GM10248 (cell line): ENCODE results near the gene ADA.

ENCODE experiments used
- CTCF ChIA-PET: fragments of 300-600 bp; sonication (Branson Sonifier 250); formaldehyde crosslinking; extraction: SDS; loops from one replicate; lab custom pipeline; 2021; ENCODE audit warnings: antibody characterized with exemption; lab: Yijun Ruan, JAX
- POLR2A ChIA-PET: fragments of 350-650 bp; sonication (Branson Sonifier 250); formaldehyde crosslinking; extraction: SDS; loops from one replicate; lab custom pipeline; 2020; ENCODE audit warnings: antibody characterized with exemption; lab: Yijun Ruan, JAX
- DNase-seq: peaks from one replicate; pipeline ENCODE4 v3.0.0; 2012; ENCODE audit errors: extremely low spot score
- CTCF ChIP-seq: IDR thresholded peaks from 2 replicates; pipeline ENCODE4 v1.5.1; 2012; ENCODE audit warnings: mild to moderate bottlenecking, low read depth; ENCODE audit errors: extremely low read depth, missing control alignments, control extremely low read depth

ADA gene

GRCh38 chr20:44616604-44616964, 34.9 kb downstream of the ADA start:
- POLR2A ChIA-PET, result no interaction called here
- CTCF ChIA-PET, result interaction anchor here (1.1 to 2.0 kb wide), 3 partner anchors 13 to 67 kb away, joined by 3 to 7 read pairs (median 7); no protein-coding TSS in a partner anchor

GRCh38 chr20:44615876-44616603, 35.5 kb downstream of the ADA start:
- CTCF ChIA-PET, result interaction anchor here (1.1 to 2.0 kb wide), 3 partner anchors 13 to 67 kb away, joined by 3 to 7 read pairs (median 7); no protein-coding TSS in a partner anchor
- no peak for TF ChIP-seq CTCF
- POLR2A ChIA-PET, result no interaction called here
- no peak for DNase-seq

More at GRCh38 chr20:44616604-44616964, 34.9 kb downstream of the ADA start:
- no peak for DNase-seq
- no peak for TF ChIP-seq CTCF

GRCh38 chr20:44615169-44615791, 36.2 kb downstream of the ADA start:
- CTCF ChIA-PET, result no interaction called here
- no peak for TF ChIP-seq CTCF
- POLR2A ChIA-PET, result no interaction called here
- no peak for DNase-seq

GRCh38 chr20:44614525-44614924, 37.0 kb downstream of the ADA start:
- ChIA-PET POLR2A (no interaction called here), CTCF (interaction anchor here (1.0 kb wide), 1 partner anchor 16 kb away, joined by 4 read pairs; no protein-coding TSS in a partner anchor)
- DNase-seq, result no peak
- no peak for TF ChIP-seq CTCF

- DNase-seq, result no peak
- CTCF ChIA-PET, result no interaction called here
- POLR2A ChIA-PET, result no interaction called here
- TF ChIP-seq CTCF, result no peak
These were observed 37.9 kb downstream of the ADA start for GRCh38 chr20:44613575-44613974.

- POLR2A ChIA-PET, result no interaction called here
These were observed 41.1 kb downstream of the ADA start for GRCh38 chr20:44610313-44610962.

More at GRCh38 chr20:44610313-44610962, 41.1 kb downstream of the ADA start:
- no peak for TF ChIP-seq CTCF
- CTCF ChIA-PET, result interaction anchor here (0.7 to 4.1 kb wide), 50 partner anchors 8 to 395 kb away, joined by 3 to 65 read pairs (median 4); partner anchors contain the start of genes FITM2, SERINC3 and TTPAL
- DNase-seq, result no peak
